Body of pancreas (tissue), 4 donors: ENCODE results near the gene NFKB1.

Source experiments
- CTCF ChIP-seq, 7 experiments: fragments of 450-650 bp in 4 of 7; fragments of 200-600 bp in 3 of 7; sonication (generic) in 3 of 7; IDR thresholded peaks; one replicate each; pipeline ENCODE4 v1.5.1; 2016 to 2019; ENCODE audit warnings: antibody characterized with exemption in 7 of 7
- POLR2A ChIP-seq, 3 donors: fragments of 450-650 bp; IDR thresholded peaks; one replicate each; pipeline ENCODE4 v1.6.1; 2016; ENCODE audit warnings: antibody characterized with exemption in 3 of 3, mild to moderate bottlenecking in 2 of 3

- no peak for TF ChIP-seq CTCF (IDR thresholded peaks at IDR 0.05)
- no peak for TF ChIP-seq POLR2A (IDR thresholded peaks at IDR 0.05)
Measured at GRCh38 chr4:102639598-102639997, 138.4 kb downstream of the NFKB1 start.
